ENCODE measurements around the gene PHYHIPL.

DNA sequence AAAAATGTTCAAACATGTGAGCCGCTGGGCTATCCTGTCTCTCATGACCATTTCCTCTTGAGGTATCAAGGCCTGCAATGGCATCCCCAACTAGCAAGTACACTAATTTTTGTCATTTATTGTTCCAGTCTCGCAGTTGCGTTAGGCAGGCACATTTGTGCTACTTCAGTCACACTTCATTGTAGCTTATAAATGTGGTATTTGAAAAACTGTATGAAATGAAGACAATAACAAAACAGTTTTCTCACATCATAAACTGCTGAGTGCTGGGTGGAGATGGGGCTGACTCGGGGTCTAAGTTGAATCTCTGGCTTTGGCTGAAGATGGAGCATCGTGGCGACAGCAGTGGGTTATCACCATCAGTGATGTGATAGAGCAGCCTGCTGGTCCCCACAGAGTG, 93.2 kb downstream of the PHYHIPL start:
- no peak for TF ChIP-seq POLR2A (IDR thresholded peaks at IDR 0.05)
- TF ChIP-seq, protein P1, sequence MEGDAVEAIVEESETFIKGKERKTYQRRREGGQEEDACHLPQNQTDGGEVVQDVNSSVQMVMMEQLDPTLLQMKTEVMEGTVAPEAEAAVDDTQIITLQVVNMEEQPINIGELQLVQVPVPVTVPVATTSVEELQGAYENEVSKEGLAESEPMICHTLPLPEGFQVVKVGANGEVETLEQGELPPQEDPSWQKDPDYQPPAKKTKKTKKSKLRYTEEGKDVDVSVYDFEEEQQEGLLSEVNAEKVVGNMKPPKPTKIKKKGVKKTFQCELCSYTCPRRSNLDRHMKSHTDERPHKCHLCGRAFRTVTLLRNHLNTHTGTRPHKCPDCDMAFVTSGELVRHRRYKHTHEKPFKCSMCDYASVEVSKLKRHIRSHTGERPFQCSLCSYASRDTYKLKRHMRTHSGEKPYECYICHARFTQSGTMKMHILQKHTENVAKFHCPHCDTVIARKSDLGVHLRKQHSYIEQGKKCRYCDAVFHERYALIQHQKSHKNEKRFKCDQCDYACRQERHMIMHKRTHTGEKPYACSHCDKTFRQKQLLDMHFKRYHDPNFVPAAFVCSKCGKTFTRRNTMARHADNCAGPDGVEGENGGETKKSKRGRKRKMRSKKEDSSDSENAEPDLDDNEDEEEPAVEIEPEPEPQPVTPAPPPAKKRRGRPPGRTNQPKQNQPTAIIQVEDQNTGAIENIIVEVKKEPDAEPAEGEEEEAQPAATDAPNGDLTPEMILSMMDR (IDR thresholded peaks at IDR 0.05), result no peak

Measured in heart left ventricle (tissue), 13 donors.